SK-N-DZ (cell line): ENCODE results near the gene ELFN1.

ENCODE experiments used
- DNase-seq: peaks from one replicate; pipeline ENCODE4 v3.0.0-alpha.2; 2015; ENCODE audit warnings: low spot score

The ELFN1 gene

GRCh38 chr7:1787681-1788235 is 117.7 kb downstream of the ELFN1 start:
- DNase-seq: no peak

GRCh38 chr7:1794888-1795542 is 124.9 kb downstream of the ELFN1 start:
- DNase-seq: no peak
